Endothelial cell of umbilical vein (primary cell): Measurements from ENCODE around the gene HGF.

ENCODE experiments used
- GATA2 ChIP-seq: IDR thresholded peaks from 2 replicates; pipeline ENCODE4 v1.7.0; 2011; ENCODE audit warnings: low read depth, mild to moderate bottlenecking, moderate library complexity, mixed read lengths, low read length; ENCODE audit not compliant: insufficient read length, insufficient read depth
- MAX ChIP-seq: IDR thresholded peaks from 2 replicates; pipeline ENCODE4 v1.6.1; 2011; ENCODE audit not compliant: insufficient read depth, insufficient read length

- no peak for TF ChIP-seq MAX
- no peak for TF ChIP-seq GATA2
Observed at GRCh38 chr7:81691199-81691821, 78.5 kb downstream of the HGF start.
